ENCODE data around the gene LRP11.
A peak's percentile ranks its signal among the peaks of the same experiment; 100 is the strongest.

Gene LRP11

DNA sequence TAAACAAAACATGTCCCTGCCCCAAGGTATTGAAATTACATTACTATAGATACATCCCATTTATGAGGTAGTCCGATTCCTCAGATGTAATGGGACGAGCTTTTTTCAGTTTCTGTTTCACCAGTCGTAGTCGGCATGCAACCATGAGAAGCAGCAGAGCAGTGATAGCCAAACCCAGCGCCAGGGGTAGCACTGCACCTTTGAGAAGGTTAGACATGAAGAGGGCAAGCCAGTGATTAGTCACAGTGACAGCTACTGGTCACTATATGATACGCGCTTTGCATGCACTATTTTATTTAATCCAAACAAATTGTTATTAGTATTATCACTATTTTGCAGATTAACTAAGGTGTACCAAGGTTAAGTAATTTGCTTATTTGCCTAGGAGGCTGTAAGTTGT lies 43.7 kb downstream of the LRP11 start:
- Histone ChIP-seq H3K27me3 (ENCODE audit: insufficient read depth, low read length, poor library complexity, severe bottlenecking) (no peaks in the 10 kb centered on the region), H3K4me1 (ENCODE audit: insufficient read depth, low read length, poor library complexity, severe bottlenecking) (peaks cover 2% of the 10 kb centered on the region), H3K4me3 (ENCODE audit: low read length, poor library complexity, severe bottlenecking) (no peak overlapping the region), H2AFZ (ENCODE audit: low read length) (no peak overlapping the region), H3K4me2 (ENCODE audit: low read depth, low read length, poor library complexity, severe bottlenecking) (no peak overlapping the region), H3K9ac (ENCODE audit: low read depth, low read length, poor library complexity, severe bottlenecking) (no peak overlapping the region), H3F3A (ENCODE audit: low read depth) (no peaks in the 10 kb centered on the region), H4K20me1 (ENCODE audit: insufficient read depth, low read length, poor library complexity, severe bottlenecking) (no peaks in the 10 kb centered on the region), H3K9me2 (replicated peaks; ENCODE audit: low read depth, low read length) (no peaks in the 10 kb centered on the region), H3K79me2 (ENCODE audit: insufficient read depth, low read length) (no peaks in the 10 kb centered on the region), H3K9me3 (ENCODE audit: insufficient read depth, low read depth, low read length) (no peaks in the 10 kb centered on the region), H3K36me3 (ENCODE audit: insufficient read depth, low read length) (no peaks in the 10 kb centered on the region)
- TF ChIP-seq, protein P1, sequence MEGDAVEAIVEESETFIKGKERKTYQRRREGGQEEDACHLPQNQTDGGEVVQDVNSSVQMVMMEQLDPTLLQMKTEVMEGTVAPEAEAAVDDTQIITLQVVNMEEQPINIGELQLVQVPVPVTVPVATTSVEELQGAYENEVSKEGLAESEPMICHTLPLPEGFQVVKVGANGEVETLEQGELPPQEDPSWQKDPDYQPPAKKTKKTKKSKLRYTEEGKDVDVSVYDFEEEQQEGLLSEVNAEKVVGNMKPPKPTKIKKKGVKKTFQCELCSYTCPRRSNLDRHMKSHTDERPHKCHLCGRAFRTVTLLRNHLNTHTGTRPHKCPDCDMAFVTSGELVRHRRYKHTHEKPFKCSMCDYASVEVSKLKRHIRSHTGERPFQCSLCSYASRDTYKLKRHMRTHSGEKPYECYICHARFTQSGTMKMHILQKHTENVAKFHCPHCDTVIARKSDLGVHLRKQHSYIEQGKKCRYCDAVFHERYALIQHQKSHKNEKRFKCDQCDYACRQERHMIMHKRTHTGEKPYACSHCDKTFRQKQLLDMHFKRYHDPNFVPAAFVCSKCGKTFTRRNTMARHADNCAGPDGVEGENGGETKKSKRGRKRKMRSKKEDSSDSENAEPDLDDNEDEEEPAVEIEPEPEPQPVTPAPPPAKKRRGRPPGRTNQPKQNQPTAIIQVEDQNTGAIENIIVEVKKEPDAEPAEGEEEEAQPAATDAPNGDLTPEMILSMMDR (conservative IDR thresholded peaks at IDR 0.05; ENCODE audit: low read length): peak; percentile 43
- TF ChIP-seq EZH2phosphoT487 (IDR thresholded peaks at IDR 0.05; ENCODE audit: borderline replicate concordance): no peak

DNA sequence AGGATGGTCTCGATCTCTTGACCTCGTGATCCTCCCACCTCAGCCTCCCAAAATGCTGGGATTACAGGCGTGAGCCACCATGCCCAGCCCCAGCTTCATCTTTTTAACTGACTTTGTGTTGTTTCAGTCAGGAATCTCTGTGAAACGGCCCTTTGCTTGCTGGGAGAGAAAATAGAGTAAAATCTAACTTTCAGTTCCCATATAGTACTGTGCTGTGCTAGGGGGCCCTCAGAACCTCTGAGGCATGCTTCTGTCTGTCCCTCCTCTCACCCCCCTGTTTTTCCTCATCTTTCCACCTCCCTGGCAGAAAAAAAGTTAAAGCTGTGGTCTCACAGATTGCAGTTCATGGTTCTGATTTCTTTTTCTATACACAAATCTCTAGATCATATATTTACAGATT lies 48.4 kb downstream of the LRP11 start:
- no peaks in the 10 kb centered on the region for H3K79me2 ChIP-seq (ENCODE audit: insufficient read depth, low read length)
- H3K36me3 ChIP-seq (ENCODE audit: insufficient read depth, low read length): no peaks in the 10 kb centered on the region
- peaks cover 28% of the 10 kb centered on the region for H3K4me1 ChIP-seq (ENCODE audit: insufficient read depth, low read length, poor library complexity, severe bottlenecking)
- H2AFZ ChIP-seq (ENCODE audit: low read length): no peak overlapping the region
- no peaks in the 10 kb centered on the region for H3K9me2 ChIP-seq (replicated peaks; ENCODE audit: low read depth, low read length)
- TF ChIP-seq EZH2phosphoT487 (IDR thresholded peaks at IDR 0.05; ENCODE audit: borderline replicate concordance): no peak
- TF ChIP-seq, protein P1 (conservative IDR thresholded peaks at IDR 0.05; ENCODE audit: low read length): no peak
- no peak overlapping the region for H3K9ac ChIP-seq (ENCODE audit: low read depth, low read length, poor library complexity, severe bottlenecking)
- peaks cover 10% of the 10 kb centered on the region; the same call in 1 of the 2 replicates for H3F3A ChIP-seq (ENCODE audit: low read depth)
- no peaks in the 10 kb centered on the region for H3K27me3 ChIP-seq (ENCODE audit: insufficient read depth, low read length, poor library complexity, severe bottlenecking)
- no peak overlapping the region for H3K4me2 ChIP-seq (ENCODE audit: low read depth, low read length, poor library complexity, severe bottlenecking)
- no peaks in the 10 kb centered on the region for H3K9me3 ChIP-seq (ENCODE audit: insufficient read depth, low read depth, low read length)
- no peaks in the 10 kb centered on the region for H4K20me1 ChIP-seq (ENCODE audit: insufficient read depth, low read length, poor library complexity, severe bottlenecking)
- no peak overlapping the region for H3K4me3 ChIP-seq (ENCODE audit: low read length, poor library complexity, severe bottlenecking)

DNA sequence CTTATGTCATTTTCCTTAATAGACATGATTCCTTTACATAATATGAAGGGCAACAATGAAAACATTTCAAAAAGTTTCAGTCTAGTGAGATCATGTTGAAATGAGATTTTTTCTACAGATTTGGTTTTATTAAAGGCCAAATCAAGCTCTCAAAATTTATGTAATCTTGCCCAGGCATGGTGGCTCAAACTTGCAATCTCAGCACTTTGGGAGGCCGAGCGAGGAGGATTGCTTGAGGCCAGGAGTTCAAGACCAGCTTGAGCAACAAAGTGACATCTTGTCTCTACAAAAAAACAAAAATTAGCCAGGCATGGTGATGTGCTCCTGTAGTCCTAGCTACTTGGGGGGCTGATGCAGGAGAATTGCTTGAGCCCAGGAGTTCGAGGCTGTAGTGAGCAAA lies 50.8 kb downstream of the LRP11 start:
- Histone ChIP-seq H3K9ac (ENCODE audit: low read depth, low read length, poor library complexity, severe bottlenecking) (peak overlapping the region; percentile 5), H3F3A (ENCODE audit: low read depth) (peaks cover 23% of the 10 kb centered on the region)
- no peak for TF ChIP-seq EZH2phosphoT487 (IDR thresholded peaks at IDR 0.05; ENCODE audit: borderline replicate concordance)
- TF ChIP-seq, protein P1 (conservative IDR thresholded peaks at IDR 0.05; ENCODE audit: low read length): no peak

More for the DNA sequence above, 50.8 kb downstream of the LRP11 start:
- Histone ChIP-seq H3K79me2 (ENCODE audit: insufficient read depth, low read length) (no peaks in the 10 kb centered on the region), H2AFZ (ENCODE audit: low read length) (no peak overlapping the region), H3K27me3 (ENCODE audit: insufficient read depth, low read length, poor library complexity, severe bottlenecking) (no peaks in the 10 kb centered on the region), H3K4me1 (ENCODE audit: insufficient read depth, low read length, poor library complexity, severe bottlenecking) (peaks cover 44% of the 10 kb centered on the region), H3K9me3 (ENCODE audit: insufficient read depth, low read depth, low read length) (no peaks in the 10 kb centered on the region), H3K4me3 (ENCODE audit: low read length, poor library complexity, severe bottlenecking) (no peak overlapping the region), H3K9me2 (replicated peaks; ENCODE audit: low read depth, low read length) (no peaks in the 10 kb centered on the region), H4K20me1 (ENCODE audit: insufficient read depth, low read length, poor library complexity, severe bottlenecking) (no peaks in the 10 kb centered on the region), H3K36me3 (ENCODE audit: insufficient read depth, low read length) (no peaks in the 10 kb centered on the region), H3K4me2 (ENCODE audit: low read depth, low read length, poor library complexity, severe bottlenecking) (no peak overlapping the region)
